ENCODE results near the gene GPR183.

DNA sequence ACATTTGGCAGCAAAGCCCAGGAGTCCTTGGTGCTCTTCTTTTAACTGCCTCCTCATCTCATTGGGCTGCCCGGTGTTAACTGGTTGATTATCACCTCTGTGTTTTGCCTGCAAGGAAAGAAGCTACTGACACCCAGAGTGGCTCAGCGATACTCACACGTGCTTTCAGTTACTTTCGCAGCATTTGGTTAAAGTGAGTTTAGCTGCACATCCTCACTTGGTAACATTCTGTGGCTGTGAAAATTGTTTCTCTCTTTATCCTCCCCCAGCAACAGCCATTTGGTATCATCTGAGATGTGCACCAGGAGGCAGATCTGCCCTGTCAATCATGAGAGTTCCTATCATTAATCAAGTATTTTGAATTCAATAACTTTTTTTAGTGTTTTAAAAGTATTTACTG is 44.6 kb upstream of the GPR183 start:
- TF ChIP-seq, protein P1, sequence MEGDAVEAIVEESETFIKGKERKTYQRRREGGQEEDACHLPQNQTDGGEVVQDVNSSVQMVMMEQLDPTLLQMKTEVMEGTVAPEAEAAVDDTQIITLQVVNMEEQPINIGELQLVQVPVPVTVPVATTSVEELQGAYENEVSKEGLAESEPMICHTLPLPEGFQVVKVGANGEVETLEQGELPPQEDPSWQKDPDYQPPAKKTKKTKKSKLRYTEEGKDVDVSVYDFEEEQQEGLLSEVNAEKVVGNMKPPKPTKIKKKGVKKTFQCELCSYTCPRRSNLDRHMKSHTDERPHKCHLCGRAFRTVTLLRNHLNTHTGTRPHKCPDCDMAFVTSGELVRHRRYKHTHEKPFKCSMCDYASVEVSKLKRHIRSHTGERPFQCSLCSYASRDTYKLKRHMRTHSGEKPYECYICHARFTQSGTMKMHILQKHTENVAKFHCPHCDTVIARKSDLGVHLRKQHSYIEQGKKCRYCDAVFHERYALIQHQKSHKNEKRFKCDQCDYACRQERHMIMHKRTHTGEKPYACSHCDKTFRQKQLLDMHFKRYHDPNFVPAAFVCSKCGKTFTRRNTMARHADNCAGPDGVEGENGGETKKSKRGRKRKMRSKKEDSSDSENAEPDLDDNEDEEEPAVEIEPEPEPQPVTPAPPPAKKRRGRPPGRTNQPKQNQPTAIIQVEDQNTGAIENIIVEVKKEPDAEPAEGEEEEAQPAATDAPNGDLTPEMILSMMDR (conservative IDR thresholded peaks at IDR 0.05 in 1 of 2, IDR thresholded peaks at IDR 0.05 in 1 of 2; ENCODE audit: extremely low read depth in 1 of 2, insufficient read depth in 1 of 2, low read depth in 1 of 2, low read length in 2 of 2), result no peak
- no peak for TF ChIP-seq EZH2 (IDR thresholded peaks at IDR 0.05; ENCODE audit: borderline replicate concordance, low read length)

Measured in mammary epithelial cell (primary cell).